Activated naive CD4-positive, alpha-beta T cell treated with anti-CD3 and anti-CD28 coated beads, Interleukin-2, amount 50 U/mL, for 72 hours (primary cell): ENCODE results near the gene BEND5. TPM values are rescaled to one million over a fixed set of nuclear protein-coding genes. Genes with fewer than 3 reads are reported as not detected.
A peak's percentile ranks its signal among the peaks of the same experiment; 100 is the strongest.

Experiments
- ATAC-seq, 2 donors: fragments of 150-1000 bp; cut with Tn5 transposase; 2 replicates each; pipeline ENCODE4 v1.10.0; 2021; ENCODE audit warnings: mild to moderate bottlenecking in 2 of 2, moderate library complexity in 2 of 2
- DNase-seq, 2 donors: peaks; one replicate each; pipeline ENCODE4 v3.0.0; 2021 to 2022; ENCODE audit warnings: low spot score in 2 of 2
- H3K27ac Mint-ChIP-seq, 2 donors: one replicate each; pipeline ENCODE4 v1.8.0; 2022; ENCODE audit warnings: mild to moderate bottlenecking in 2 of 2, mixed read lengths in 2 of 2
- H3K36me3 Mint-ChIP-seq, 2 donors: one replicate each; pipeline ENCODE4 v1.8.0; 2022; ENCODE audit warnings: mixed read lengths in 2 of 2
- H3K9me3 Mint-ChIP-seq, 2 donors: one replicate each; pipeline ENCODE4 v1.8.0; 2022; ENCODE audit warnings: mixed read lengths in 2 of 2
- total RNA-seq, 2 donors: library from RNA; stranded (reverse); gene quantifications; one replicate each; pipeline ENCODE4 v1.2.3, GENCODE V29; 2022

Gene BEND5
- total RNA-seq, 2 donors from 2014 or later, result 0.73 to 51.0 TPM

GRCh38 chr1:48704736-48705135, 72.0 kb downstream of the BEND5 start:
- DNase-seq (no peak), ATAC-seq (no peak)
- no peak overlapping the region for H3K27ac Mint-ChIP-seq
- H3K36me3 Mint-ChIP-seq, result no peaks in the 10 kb centered on the region
- H3K9me3 Mint-ChIP-seq, result no peaks in the 10 kb centered on the region

DNA sequence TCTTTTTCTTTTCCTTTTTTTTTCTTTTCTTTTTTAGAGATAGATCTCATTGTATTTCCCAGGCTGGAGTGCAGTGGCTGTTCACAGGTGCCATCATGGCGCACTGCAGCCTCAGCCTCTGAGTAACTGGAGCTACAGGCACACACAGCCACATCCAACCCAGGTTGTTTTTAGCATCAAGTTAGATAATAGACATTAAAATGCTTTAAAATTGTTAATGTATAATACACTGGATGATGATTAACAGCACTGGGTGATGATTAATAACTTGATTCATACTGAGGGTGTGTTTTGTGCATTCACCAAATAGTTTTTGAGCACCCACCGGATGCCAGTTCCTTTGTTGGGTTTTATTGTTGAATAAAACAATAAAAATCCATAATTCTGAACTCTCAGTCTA, 75.2 kb downstream of the BEND5 start:
- ATAC-seq (no peak), DNase-seq (no peak)
- no peak overlapping the region for H3K27ac Mint-ChIP-seq
- H3K36me3 Mint-ChIP-seq, result no peaks in the 10 kb centered on the region
- H3K9me3 Mint-ChIP-seq, result no peaks in the 10 kb centered on the region

- Mint-ChIP-seq H3K36me3 (no peaks in the 10 kb centered on the region), H3K9me3 (no peaks in the 10 kb centered on the region), H3K27ac (no peak overlapping the region)
- peak in 1 of 2 donors; percentile 76 for DNase-seq
- peak in 1 of 2 donors; percentile 52 for ATAC-seq
Observed at GRCh38 chr1:48697066-48697707, 79.5 kb downstream of the BEND5 start.

- Mint-ChIP-seq H3K36me3 (no peaks in the 10 kb centered on the region), H3K27ac (no peak overlapping the region), H3K9me3 (no peaks in the 10 kb centered on the region)
- DNase-seq, result no peak
- ATAC-seq, result no peak
Observed at GRCh38 chr1:48695161-48695560, 81.5 kb downstream of the BEND5 start.

DNA sequence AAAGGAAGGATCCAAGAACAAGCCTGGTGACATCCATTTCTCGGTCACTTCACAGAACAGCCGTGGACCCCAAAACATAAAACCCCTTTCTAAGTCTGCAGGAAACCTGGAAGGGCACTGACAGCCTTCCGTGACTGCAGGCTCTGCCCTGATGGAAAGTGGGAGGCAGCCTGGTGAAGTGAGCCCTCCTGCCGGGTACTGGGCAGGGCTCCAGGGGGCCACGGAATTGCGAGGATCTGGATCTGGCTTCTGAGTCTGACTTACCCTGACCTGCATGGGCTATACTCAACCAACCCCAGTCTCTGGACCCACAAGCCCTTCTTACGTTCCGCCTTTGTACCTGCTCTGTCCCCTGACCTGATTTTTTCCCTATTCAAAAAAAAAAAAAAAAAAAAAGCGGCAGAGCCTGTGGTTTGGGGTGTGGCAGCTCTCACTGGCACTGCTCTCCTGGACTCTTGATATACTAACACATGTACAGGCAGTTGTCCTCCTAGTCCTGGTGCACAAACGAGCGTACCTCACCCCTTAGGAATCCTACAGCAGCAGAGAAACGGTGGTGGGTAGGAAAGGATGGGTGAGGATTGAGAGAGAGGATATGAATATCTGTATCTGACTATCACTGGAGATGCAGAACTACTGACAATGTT, 82.9 kb downstream of the BEND5 start:
- ATAC-seq (no peak), DNase-seq (no peak)
- H3K36me3 Mint-ChIP-seq, result no peaks in the 10 kb centered on the region
- H3K27ac Mint-ChIP-seq, result no peak overlapping the region
- no peaks in the 10 kb centered on the region for H3K9me3 Mint-ChIP-seq

GRCh38 chr1:48693180-48693579, 83.5 kb downstream of the BEND5 start:
- no peak for DNase-seq
- Mint-ChIP-seq H3K9me3 (no peaks in the 10 kb centered on the region), H3K27ac (no peak overlapping the region), H3K36me3 (no peaks in the 10 kb centered on the region)
- ATAC-seq, result no peak

DNA sequence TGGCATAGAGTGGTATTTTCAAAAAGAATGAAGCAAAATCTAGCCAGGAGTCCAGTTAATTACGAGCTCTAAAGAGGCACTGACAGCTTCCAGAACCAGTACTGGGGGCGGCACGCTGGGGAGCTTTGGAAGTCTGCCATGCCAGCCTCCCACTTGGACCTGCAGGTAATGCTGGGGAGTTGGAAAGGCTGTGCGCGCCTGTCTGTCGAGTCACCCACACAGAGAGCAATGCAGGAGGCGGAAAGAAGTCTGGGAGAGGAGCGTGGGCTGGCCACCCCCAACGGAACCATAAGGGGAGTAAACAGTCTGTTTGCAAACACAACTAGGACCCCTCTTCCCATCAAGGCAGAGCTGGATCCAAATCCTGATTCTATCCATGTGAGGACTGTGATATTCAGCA, 84.5 kb downstream of the BEND5 start:
- Mint-ChIP-seq H3K9me3 (no peaks in the 10 kb centered on the region), H3K27ac (no peak overlapping the region), H3K36me3 (no peaks in the 10 kb centered on the region)
- no peak for ATAC-seq
- no peak for DNase-seq

DNA sequence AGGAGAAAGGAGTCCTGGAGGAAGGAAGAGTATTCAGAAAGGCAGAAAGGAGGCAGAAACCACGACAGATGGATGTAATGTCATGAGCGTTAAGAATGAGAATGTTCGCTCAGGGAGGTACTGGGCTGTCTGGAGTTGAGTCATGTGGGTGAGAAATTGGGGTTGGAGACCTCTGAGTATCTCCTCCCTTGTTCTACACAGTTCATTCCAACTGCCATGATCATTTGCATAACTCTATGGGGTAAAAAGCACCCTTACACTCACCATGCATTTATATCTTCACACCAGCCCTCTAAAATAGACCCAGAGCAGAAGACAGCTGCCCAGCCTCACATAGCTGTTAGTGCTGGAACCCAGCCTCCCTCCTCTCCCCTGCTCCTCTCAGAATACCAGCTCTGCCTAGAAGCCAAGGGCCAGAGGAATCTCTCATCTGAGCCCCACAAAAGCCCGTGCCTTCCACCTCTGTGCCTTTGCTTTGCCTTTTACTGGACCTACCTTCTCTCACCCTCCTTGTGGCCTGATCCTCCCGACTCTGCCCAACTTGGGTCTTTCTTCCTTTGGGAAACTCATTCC, 85.2 kb downstream of the BEND5 start:
- ATAC-seq (peak; percentile 56 to 88), DNase-seq (no peak)
- H3K27ac Mint-ChIP-seq, result no peak overlapping the region
- no peaks in the 10 kb centered on the region for H3K36me3 Mint-ChIP-seq
- H3K9me3 Mint-ChIP-seq, result no peaks in the 10 kb centered on the region

DNA sequence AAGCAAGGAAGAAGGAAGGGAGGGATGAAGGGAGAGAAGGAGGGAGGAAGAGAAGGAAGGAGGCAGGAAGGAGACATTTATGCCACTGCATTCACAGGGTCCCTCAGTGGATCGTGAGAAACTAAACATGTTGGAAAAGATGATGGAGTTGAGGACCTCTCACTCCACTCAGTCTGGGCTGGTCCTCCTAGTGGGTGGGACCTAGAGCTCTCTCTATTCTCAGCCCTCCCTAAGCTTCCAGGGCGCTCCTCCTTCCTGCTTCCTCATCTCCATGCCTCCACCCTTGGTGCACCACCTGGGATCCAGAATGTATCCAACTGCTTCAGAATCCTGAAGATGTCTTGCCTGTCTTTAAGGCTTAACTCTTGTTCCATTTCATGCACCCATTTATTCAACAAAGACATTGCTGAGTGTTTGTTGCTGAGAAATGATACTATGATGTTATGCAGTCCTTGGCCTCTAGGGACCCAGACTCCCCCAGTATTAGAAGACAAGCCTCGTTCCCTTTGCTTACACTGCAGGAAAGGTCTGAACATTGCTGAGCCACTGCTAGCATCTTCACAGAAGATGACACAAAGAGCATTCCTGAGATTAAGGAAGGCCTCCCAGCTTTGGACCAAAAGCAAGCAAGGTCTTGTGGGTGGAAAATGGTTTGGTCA, 88.5 kb downstream of the BEND5 start:
- no peak overlapping the region for H3K27ac Mint-ChIP-seq
- no peaks in the 10 kb centered on the region for H3K9me3 Mint-ChIP-seq
- ATAC-seq, result peak in 1 of 2 donors; percentile 54
- no peak for DNase-seq
- H3K36me3 Mint-ChIP-seq, result no peaks in the 10 kb centered on the region

DNA sequence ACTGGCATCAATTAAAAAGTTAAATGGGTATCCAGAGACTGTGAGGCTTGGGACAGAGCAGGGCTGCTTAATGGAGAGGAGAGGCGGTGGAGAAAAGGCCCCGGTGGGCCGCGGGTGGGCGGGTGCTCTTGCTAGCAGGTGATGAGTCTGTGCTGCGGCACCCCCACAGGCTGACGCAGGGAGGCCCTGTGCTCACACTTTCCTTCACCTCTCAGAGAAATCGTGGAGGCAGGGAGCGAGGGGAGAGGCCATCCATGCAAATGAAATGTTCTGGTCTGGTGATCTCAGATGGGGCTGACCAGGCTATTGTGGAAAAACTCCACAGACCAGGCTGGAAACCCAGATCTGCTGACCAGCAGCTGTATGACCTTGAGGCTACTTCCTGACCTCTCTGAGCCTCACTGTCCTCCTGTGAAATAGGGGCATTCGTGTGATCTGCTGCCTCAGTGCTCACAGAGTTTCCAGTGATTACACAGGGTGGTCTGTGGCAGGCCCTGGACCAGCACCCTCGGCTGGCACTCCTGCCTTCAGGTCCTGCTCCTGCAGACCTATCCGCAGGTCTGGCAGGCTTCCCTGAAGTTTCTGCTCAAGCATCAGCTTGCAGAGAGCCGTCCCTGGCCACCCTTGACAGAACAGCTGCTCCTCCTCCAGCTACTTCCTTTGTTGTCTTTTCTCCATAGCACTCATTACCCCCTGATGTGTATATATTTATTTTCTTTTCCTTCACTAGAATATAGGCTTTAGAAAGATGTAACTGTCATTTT, 89.2 kb downstream of the BEND5 start:
- no peak overlapping the region for H3K27ac Mint-ChIP-seq
- no peaks in the 10 kb centered on the region for H3K36me3 Mint-ChIP-seq

GRCh38 chr1:48686159-48686558, 90.5 kb downstream of the BEND5 start:
- no peak for DNase-seq
- Mint-ChIP-seq H3K9me3 (no peaks in the 10 kb centered on the region), H3K36me3 (no peaks in the 10 kb centered on the region), H3K27ac (peak overlapping the region in 1 of 2 donors; percentile 1)
- ATAC-seq, result no peak

More for the DNA sequence above, 89.2 kb downstream of the BEND5 start:
- no peak for ATAC-seq
- no peaks in the 10 kb centered on the region for H3K9me3 Mint-ChIP-seq
- no peak for DNase-seq

DNA sequence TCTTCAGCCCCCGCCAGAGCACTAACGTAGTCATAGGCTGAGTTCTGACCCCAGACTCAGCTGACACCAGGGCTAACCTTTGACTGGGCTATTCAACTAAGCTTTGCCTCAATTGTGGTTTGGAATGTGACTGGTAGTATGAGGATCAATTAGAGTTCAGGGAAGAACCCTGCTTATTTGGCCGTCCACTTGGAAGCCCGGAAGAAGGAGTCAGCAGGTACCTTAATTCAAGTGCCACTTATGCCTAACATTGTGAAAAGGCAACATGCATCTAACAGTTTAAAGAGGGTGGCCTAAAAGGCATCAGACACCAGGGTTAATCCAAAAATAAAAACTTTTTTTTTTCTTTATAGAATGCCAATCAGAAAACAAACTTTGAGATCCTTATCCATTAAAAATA, 92.3 kb downstream of the BEND5 start:
- DNase-seq (no peak), ATAC-seq (no peak)
- Mint-ChIP-seq H3K9me3 (no peaks in the 10 kb centered on the region), H3K36me3 (no peaks in the 10 kb centered on the region), H3K27ac (no peak overlapping the region)

- ATAC-seq (no peak), DNase-seq (no peak)
- Mint-ChIP-seq H3K9me3 (no peaks in the 10 kb centered on the region), H3K36me3 (no peaks in the 10 kb centered on the region), H3K27ac (no peak overlapping the region)
Observed at GRCh38 chr1:48683839-48684238, 92.9 kb downstream of the BEND5 start.

DNA sequence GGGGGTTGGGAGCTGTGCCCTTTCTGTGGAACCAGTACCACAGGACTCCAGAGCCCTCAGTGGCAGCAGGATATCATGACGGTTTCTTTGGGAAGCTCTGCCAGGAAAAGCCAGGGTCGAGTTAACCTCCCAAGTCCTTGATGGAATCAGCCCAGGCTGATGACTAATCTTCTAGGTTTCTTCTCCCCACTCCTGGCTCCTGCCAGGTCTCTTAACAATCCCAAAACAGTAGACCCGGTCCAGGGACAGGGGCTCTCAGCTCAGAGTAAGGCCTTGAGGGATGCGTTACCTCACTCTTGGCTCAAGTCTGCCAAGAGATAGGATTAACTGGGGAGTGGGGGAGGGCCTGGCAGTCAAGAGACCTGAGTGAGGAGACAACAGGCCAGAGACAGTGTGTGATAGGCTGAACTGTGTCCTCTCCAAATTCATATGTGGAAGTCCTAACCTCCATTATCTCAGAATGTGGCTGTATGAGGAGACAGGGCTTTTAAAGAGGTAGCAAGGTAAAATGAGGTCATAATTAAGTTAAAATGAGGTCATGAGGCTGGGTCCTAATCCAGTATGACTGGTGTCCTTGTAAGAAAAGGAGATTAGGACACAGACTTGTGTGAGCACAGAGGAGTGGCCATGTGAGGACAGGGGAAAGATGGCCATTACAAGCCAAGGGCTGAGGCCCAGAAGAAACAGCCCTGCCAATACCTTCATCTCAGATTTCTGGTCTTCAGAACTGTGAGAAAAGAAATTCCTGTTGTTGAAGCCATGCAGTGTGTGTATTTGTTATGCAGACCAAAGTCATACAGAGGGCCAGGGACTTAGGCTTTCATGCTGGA, 95.0 kb downstream of the BEND5 start:
- DNase-seq (no peak), ATAC-seq (no peak)
- no peaks in the 10 kb centered on the region for H3K36me3 Mint-ChIP-seq
- H3K27ac Mint-ChIP-seq, result peak overlapping the region in 1 of 2 donors; percentile 38
- no peaks in the 10 kb centered on the region for H3K9me3 Mint-ChIP-seq

DNA sequence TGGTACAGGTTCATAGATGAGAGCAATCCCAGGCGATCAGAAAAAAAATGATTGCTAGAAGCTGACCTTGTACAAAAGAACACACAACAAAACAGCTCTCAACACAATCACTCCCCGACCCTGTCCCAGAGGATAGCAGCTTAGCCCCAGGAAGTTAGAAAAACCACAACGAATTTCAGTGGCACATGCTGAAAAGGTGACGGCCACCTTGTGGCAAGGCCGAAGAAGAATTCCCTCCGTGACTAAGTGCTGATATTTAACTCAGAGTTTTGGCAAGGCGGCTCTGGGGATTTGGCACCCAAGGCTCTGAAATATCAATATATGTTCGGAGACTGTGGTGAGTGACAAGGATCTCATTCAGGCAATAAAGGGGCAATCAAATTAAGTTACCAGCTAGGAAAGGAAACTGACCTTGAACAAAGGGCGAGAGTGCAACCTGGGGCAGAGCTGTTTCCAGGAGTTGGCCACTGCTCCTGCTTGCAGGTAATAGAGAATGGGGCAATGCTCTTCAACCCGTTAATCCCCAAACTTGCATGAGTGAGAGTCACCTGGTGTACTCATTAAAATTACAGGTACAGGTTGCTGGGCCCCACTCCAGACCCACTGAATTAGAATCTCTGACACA, 96.2 kb downstream of the BEND5 start:
- no peak for DNase-seq
- Mint-ChIP-seq H3K9me3 (no peaks in the 10 kb centered on the region), H3K27ac (no peak overlapping the region), H3K36me3 (no peaks in the 10 kb centered on the region)
- no peak for ATAC-seq

DNA sequence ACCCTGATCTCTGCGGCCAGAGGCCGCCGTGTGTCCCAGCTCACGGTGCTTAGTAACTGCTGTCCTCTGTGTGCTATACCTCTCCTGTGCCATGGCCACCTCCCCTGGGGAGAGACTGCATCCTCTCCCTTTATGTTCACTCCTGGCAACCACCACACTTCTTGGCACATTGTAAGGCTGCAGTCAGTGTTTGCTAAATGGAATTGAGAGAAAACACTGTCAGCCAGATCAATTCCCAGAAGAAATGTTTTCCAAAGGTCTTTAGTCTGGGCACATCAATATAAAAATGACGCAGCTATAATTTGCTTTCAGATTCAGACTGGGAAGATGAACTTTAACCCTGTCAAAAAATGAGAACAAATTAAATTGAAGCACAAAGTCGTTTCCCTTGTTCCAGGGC, 96.8 kb downstream of the BEND5 start:
- Mint-ChIP-seq H3K36me3 (no peaks in the 10 kb centered on the region), H3K27ac (no peak overlapping the region)

More for the DNA sequence above, 96.8 kb downstream of the BEND5 start:
- ATAC-seq (no peak), DNase-seq (no peak)
- H3K9me3 Mint-ChIP-seq, result no peaks in the 10 kb centered on the region
